ENCODE results near the gene PDE10A. TPM values are rescaled to one million over a fixed set of nuclear protein-coding genes. Genes with fewer than 3 reads are reported as not detected.

Gene PDE10A
- total and polyA plus RNA-seq, 7 experiments from 2014 or later = not detected

DNA sequence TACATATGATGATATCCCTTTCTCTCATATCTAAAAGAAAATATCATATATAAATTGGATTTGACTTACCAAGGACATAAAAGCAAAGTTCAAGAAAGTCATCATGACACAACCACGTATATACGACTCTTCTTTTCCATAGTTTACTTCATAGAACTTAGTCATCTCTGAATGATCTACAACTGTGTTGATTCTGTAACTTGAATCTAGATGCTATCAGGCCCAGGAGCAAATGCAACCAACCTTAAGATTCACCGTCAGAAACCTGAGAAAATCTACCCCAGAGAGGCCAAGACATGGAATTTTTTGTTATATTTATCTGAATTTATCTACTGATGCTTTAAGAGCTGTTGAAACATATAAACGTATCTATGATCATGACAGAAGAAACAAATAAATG lies 165.6 kb downstream of the PDE10A start:
- no peak overlapping the region for H3K27ac Mint-ChIP-seq
- H3K36me3 ChIP-seq (ENCODE audit: control insufficient read depth in 2 of 3, insufficient read depth in 3 of 3, low read length in 3 of 3) = no peaks in the 10 kb centered on the region
- H3K9me3 Mint-ChIP-seq = peaks cover 0 to 5% (median 0%) of the 10 kb centered on the region in 11 donors
- no peak overlapping the region for H3K4me3 Mint-ChIP-seq
- ChIA-PET CTCF (no interaction called here), POLR2A (no interaction called here)
- intact Hi-C loops (cut with micrococcal nuclease) = no loop called here
- no peak overlapping the region for H3K4me3 ChIP-seq (ENCODE audit: low read length)
- H3K27me3 ChIP-seq (ENCODE audit: control insufficient read depth in 2 of 2, insufficient read depth in 2 of 2, low read length in 2 of 2) = no peaks in the 10 kb centered on the region
- H3K27me3 Mint-ChIP-seq = no peaks in the 10 kb centered on the region
- H3K9me3 ChIP-seq (ENCODE audit: control insufficient read depth in 2 of 3, low read length in 3 of 3) = no peaks in the 10 kb centered on the region
- no peaks in the 10 kb centered on the region for H3K4me1 Mint-ChIP-seq
- H3K36me3 Mint-ChIP-seq = no peaks in the 10 kb centered on the region
- DNase-seq (no peak), ATAC-seq (no peak)
- H3K27ac ChIP-seq (ENCODE audit: low read depth, low read length) = no peak overlapping the region
- no peaks in the 10 kb centered on the region for H3K4me1 ChIP-seq (ENCODE audit: control insufficient read depth in 2 of 2, insufficient read depth in 2 of 2, low read length in 2 of 2)

- Mint-ChIP-seq H3K4me3 (no peak overlapping the region), H3K36me3 (no peaks in the 10 kb centered on the region), H3K27ac (no peak overlapping the region), H3K9me3 (peaks cover 0 to 13% (median 4%) of the 10 kb centered on the region in 11 donors), H3K27me3 (no peaks in the 10 kb centered on the region), H3K4me1 (no peaks in the 10 kb centered on the region)
- Histone ChIP-seq H3K4me3 (ENCODE audit: low read length) (no peak overlapping the region), H3K27me3 (ENCODE audit: control insufficient read depth in 2 of 2, insufficient read depth in 2 of 2, low read length in 2 of 2) (no peaks in the 10 kb centered on the region), H3K4me1 (ENCODE audit: control insufficient read depth in 2 of 2, insufficient read depth in 2 of 2, low read length in 2 of 2) (no peaks in the 10 kb centered on the region), H3K36me3 (ENCODE audit: control insufficient read depth in 2 of 3, insufficient read depth in 3 of 3, low read length in 3 of 3) (no peaks in the 10 kb centered on the region), H3K27ac (ENCODE audit: low read depth, low read length) (no peak overlapping the region), H3K9me3 (ENCODE audit: control insufficient read depth in 2 of 3, low read length in 3 of 3) (no peaks in the 10 kb centered on the region)
- intact Hi-C loops (cut with micrococcal nuclease) = no loop called here
- no peak for ATAC-seq
- no peak for DNase-seq
- ChIA-PET CTCF (no interaction called here), POLR2A (no interaction called here)
Observed at GRCh38 chr6:165488624-165489295, 174.3 kb downstream of the PDE10A start.

GRCh38 chr6:165487950-165488349 lies 175.1 kb downstream of the PDE10A start:
- Histone ChIP-seq H3K27me3 (ENCODE audit: control insufficient read depth in 2 of 2, insufficient read depth in 2 of 2, low read length in 2 of 2) (no peaks in the 10 kb centered on the region), H3K4me1 (ENCODE audit: control insufficient read depth in 2 of 2, insufficient read depth in 2 of 2, low read length in 2 of 2) (no peaks in the 10 kb centered on the region), H3K9me3 (ENCODE audit: control insufficient read depth in 2 of 3, low read length in 3 of 3) (no peaks in the 10 kb centered on the region), H3K4me3 (ENCODE audit: low read length) (no peak overlapping the region), H3K36me3 (ENCODE audit: control insufficient read depth in 2 of 3, insufficient read depth in 3 of 3, low read length in 3 of 3) (no peaks in the 10 kb centered on the region), H3K27ac (ENCODE audit: low read depth, low read length) (no peak overlapping the region)
- Mint-ChIP-seq H3K9me3 (peaks cover 0 to 13% (median 4%) of the 10 kb centered on the region in 11 donors), H3K4me1 (no peaks in the 10 kb centered on the region), H3K4me3 (no peak overlapping the region), H3K27me3 (no peaks in the 10 kb centered on the region), H3K36me3 (no peaks in the 10 kb centered on the region), H3K27ac (no peak overlapping the region)
- intact Hi-C loops (cut with micrococcal nuclease) = no loop called here
- ChIA-PET CTCF (no interaction called here), POLR2A (no interaction called here)
- no peak for ATAC-seq
- no peak for DNase-seq

DNA sequence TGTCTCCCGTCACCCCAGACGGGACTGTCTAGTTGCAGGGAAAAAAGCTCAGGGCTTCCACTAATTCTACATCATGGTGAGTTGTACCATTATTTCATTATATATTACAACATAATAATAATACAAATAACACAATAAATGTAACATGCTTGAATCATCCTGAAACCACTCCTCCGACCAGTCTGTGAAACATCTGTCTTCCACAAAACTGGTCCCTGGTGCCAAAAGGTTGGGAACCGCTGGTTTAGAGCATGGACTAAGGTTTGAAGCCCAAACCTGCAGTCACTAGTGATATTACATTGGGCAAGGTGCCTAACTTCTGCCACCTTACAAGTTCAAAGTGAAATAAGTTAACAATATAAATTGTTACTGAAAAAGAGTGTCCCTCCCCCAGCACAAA lies 175.7 kb downstream of the PDE10A start:
- Histone ChIP-seq H3K27ac (ENCODE audit: low read depth, low read length) (no peak overlapping the region), H3K4me1 (ENCODE audit: control insufficient read depth in 2 of 2, insufficient read depth in 2 of 2, low read length in 2 of 2) (no peaks in the 10 kb centered on the region), H3K4me3 (ENCODE audit: low read length) (no peak overlapping the region), H3K36me3 (ENCODE audit: control insufficient read depth in 2 of 3, insufficient read depth in 3 of 3, low read length in 3 of 3) (no peaks in the 10 kb centered on the region), H3K27me3 (ENCODE audit: control insufficient read depth in 2 of 2, insufficient read depth in 2 of 2, low read length in 2 of 2) (no peaks in the 10 kb centered on the region), H3K9me3 (ENCODE audit: control insufficient read depth in 2 of 3, low read length in 3 of 3) (no peaks in the 10 kb centered on the region)
- DNase-seq = no peak
- peaks cover 0 to 13% (median 4%) of the 10 kb centered on the region in 11 donors for H3K9me3 Mint-ChIP-seq
- H3K4me1 Mint-ChIP-seq = no peaks in the 10 kb centered on the region
- intact Hi-C loops (cut with micrococcal nuclease) = no loop called here
- no peak for ATAC-seq
- no peaks in the 10 kb centered on the region for H3K27me3 Mint-ChIP-seq
- H3K27ac Mint-ChIP-seq = no peak overlapping the region
- POLR2A ChIA-PET = no interaction called here
- H3K4me3 Mint-ChIP-seq = no peak overlapping the region
- H3K36me3 Mint-ChIP-seq = no peaks in the 10 kb centered on the region
- CTCF ChIA-PET = no interaction called here

GRCh38 chr6:165486183-165487137 lies 176.6 kb downstream of the PDE10A start:
- ATAC-seq (no peak), DNase-seq (no peak)
- Mint-ChIP-seq H3K36me3 (no peaks in the 10 kb centered on the region), H3K4me1 (no peaks in the 10 kb centered on the region), H3K4me3 (no peak overlapping the region), H3K9me3 (peaks cover 0 to 7% (median under 1%) of the 10 kb centered on the region in 11 donors), H3K27ac (no peak overlapping the region), H3K27me3 (no peaks in the 10 kb centered on the region)
- Histone ChIP-seq H3K9me3 (ENCODE audit: control insufficient read depth in 2 of 3, low read length in 3 of 3) (no peaks in the 10 kb centered on the region), H3K4me1 (ENCODE audit: control insufficient read depth in 2 of 2, insufficient read depth in 2 of 2, low read length in 2 of 2) (no peaks in the 10 kb centered on the region), H3K27me3 (ENCODE audit: control insufficient read depth in 2 of 2, insufficient read depth in 2 of 2, low read length in 2 of 2) (no peaks in the 10 kb centered on the region), H3K4me3 (ENCODE audit: low read length) (no peak overlapping the region), H3K27ac (ENCODE audit: low read depth, low read length) (no peak overlapping the region), H3K36me3 (ENCODE audit: control insufficient read depth in 2 of 3, insufficient read depth in 3 of 3, low read length in 3 of 3) (no peaks in the 10 kb centered on the region)
- POLR2A ChIA-PET = no interaction called here
- CTCF ChIA-PET = no interaction called here
- intact Hi-C loops (cut with micrococcal nuclease) = no loop called here

- Histone ChIP-seq H3K4me3 (ENCODE audit: low read length) (no peak overlapping the region), H3K36me3 (ENCODE audit: control insufficient read depth in 2 of 3, insufficient read depth in 3 of 3, low read length in 3 of 3) (no peaks in the 10 kb centered on the region), H3K27ac (ENCODE audit: low read depth, low read length) (no peak overlapping the region), H3K4me1 (ENCODE audit: control insufficient read depth in 2 of 2, insufficient read depth in 2 of 2, low read length in 2 of 2) (no peaks in the 10 kb centered on the region), H3K9me3 (ENCODE audit: control insufficient read depth in 2 of 3, low read length in 3 of 3) (no peaks in the 10 kb centered on the region), H3K27me3 (ENCODE audit: control insufficient read depth in 2 of 2, insufficient read depth in 2 of 2, low read length in 2 of 2) (no peaks in the 10 kb centered on the region)
- Mint-ChIP-seq H3K4me1 (no peaks in the 10 kb centered on the region), H3K36me3 (no peaks in the 10 kb centered on the region), H3K4me3 (no peak overlapping the region), H3K27ac (no peak overlapping the region), H3K9me3 (peaks cover 0 to 2% (median 0%) of the 10 kb centered on the region in 11 donors), H3K27me3 (no peaks in the 10 kb centered on the region)
- POLR2A ChIA-PET = no interaction called here
- intact Hi-C loops (cut with micrococcal nuclease) = no loop called here
- CTCF ChIA-PET = no interaction called here
- ATAC-seq (no peak), DNase-seq (no peak)
Observed at GRCh38 chr6:165484178-165484889, 178.7 kb downstream of the PDE10A start.
